ENCODE data around the gene UNC119B. TPM values are rescaled to one million over a fixed set of nuclear protein-coding genes. Genes with fewer than 3 reads are reported as not detected.
A peak's percentile ranks its signal among the peaks of the same experiment; 100 is the strongest.

The UNC119B gene
- total and polyA plus RNA-seq, 8 donors, result 6.6 to 18.9 (median 14.6) TPM

- Histone ChIP-seq H3K36me3 (no peaks in the 10 kb centered on the region), H3K27me3 (no peaks in the 10 kb centered on the region), H3K4me1 (peaks cover 11 to 33% (median 23%) of the 10 kb centered on the region in 3 donors), H3K27ac (peak overlapping the region; percentile 74 to 88 (median 86)), H3K4me3 (peak overlapping the region; percentile 74 to 99 (median 96)), H3K9me3 (no peaks in the 10 kb centered on the region)
- intact Hi-C loops (cut with DNase I), result no loop called here
- no peak for TF ChIP-seq CTCF (IDR thresholded peaks at IDR 0.05)
- no peak for ATAC-seq
- DNase-seq, result no peak
- 1% methylated on average over 30 to 31 of the region's 31 CpGs for WGBS, 2 donors
- no peak for FAIRE-seq
Observed at GRCh38 chr12:120687578-120688289, 22.5 kb upstream of the UNC119B start.

DNA sequence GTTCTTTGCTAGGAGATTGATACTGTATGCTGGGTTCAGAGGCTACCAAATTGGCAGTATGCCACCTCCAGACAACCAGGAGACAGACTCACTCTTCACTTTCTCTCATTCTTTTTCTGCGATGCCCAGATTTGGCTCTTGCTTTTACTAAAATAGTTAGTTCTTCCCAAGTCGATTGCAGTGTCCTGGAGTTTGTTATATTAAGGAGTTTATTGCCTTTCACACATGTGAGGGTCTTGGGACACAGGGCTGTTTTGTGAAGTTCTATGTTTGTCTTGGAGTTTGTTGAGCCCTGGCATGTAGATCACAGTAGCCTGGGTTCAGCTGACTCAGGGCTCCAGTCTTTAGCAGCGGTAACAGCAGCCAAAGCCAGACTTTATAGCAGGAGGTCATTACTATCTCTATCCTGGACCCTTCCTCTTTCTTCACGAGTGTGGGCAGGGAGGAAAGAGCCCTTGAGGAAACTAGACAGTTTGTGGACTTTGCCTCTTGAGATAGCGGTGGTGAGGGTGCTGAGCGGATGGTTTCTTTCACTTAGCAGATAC, 21.7 kb upstream of the UNC119B start:
- WGBS, 2 donors, result 6 to 8% methylated on average over 6 of the region's 6 CpGs
- no peaks in the 10 kb centered on the region for H3K9me3 ChIP-seq
- no peak for DNase-seq

GRCh38 chr12:120689397-120690082, 20.7 kb upstream of the UNC119B start:
- H3K9me3 ChIP-seq, result no peaks in the 10 kb centered on the region
- H3K4me3 ChIP-seq, result peak overlapping the region in 2 of 4 donors; percentile 74 to 99
- H3K36me3 ChIP-seq, result peaks cover 0 to 5% (median under 1%) of the 10 kb centered on the region in 3 donors
- TF ChIP-seq CTCF (IDR thresholded peaks at IDR 0.05), result no peak
- ATAC-seq (no peak), FAIRE-seq (no peak), DNase-seq (no peak)
- H3K27ac ChIP-seq, result peak overlapping the region in 2 of 4 donors; percentile 19 to 86
- peaks cover 11 to 33% (median 24%) of the 10 kb centered on the region in 3 donors for H3K4me1 ChIP-seq
- no peaks in the 10 kb centered on the region for H3K27me3 ChIP-seq
- WGBS, 2 donors, result 23 to 26% methylated on average over 6 of the region's 6 CpGs
- intact Hi-C loops (cut with DNase I), result no loop called here

More for the DNA sequence above, 21.7 kb upstream of the UNC119B start:
- no peaks in the 10 kb centered on the region for H3K36me3 ChIP-seq
- intact Hi-C loops (cut with DNase I), result no loop called here
- ATAC-seq (peak in 1 of 4 donors; percentile 0), FAIRE-seq (no peak)
- H3K27ac ChIP-seq, result peak overlapping the region in 3 of 4 donors; percentile 74 to 87 (median 86)
- no peaks in the 10 kb centered on the region for H3K27me3 ChIP-seq
- peak overlapping the region; percentile 74 to 99 (median 96) for H3K4me3 ChIP-seq
- peaks cover 11 to 33% (median 24%) of the 10 kb centered on the region in 3 donors for H3K4me1 ChIP-seq
- TF ChIP-seq CTCF (IDR thresholded peaks at IDR 0.05), result no peak

- 55 to 69% methylated on average over 2 of the region's 2 CpGs for WGBS, 2 donors
- peak overlapping the region in 1 of 4 donors; percentile 99 for H3K4me3 ChIP-seq
- ATAC-seq (no peak), DNase-seq (no peak), FAIRE-seq (no peak)
- H3K4me1 ChIP-seq, result peaks cover 11 to 33% (median 24%) of the 10 kb centered on the region in 3 donors
- peaks cover 0 to 11% (median 6%) of the 10 kb centered on the region in 3 donors for H3K36me3 ChIP-seq
- no peak for TF ChIP-seq CTCF (IDR thresholded peaks at IDR 0.05)
- H3K27ac ChIP-seq, result peak overlapping the region in 1 of 4 donors; percentile 19
- intact Hi-C loops (cut with DNase I), result no loop called here
- no peaks in the 10 kb centered on the region for H3K9me3 ChIP-seq
- H3K27me3 ChIP-seq, result no peaks in the 10 kb centered on the region
Observed at GRCh38 chr12:120690083-120690450, 20.2 kb upstream of the UNC119B start.

Data from pancreas (tissue), 10 donors.